ELR (cell line): ENCODE data around the gene OR11A1.

ENCODE experiments used
- DNase-seq: peaks from one replicate; pipeline ENCODE4 v3.0.0-alpha.2; 2015; ENCODE audit warnings: low read depth

The OR11A1 gene

GRCh38 chr6:29388533-29388932 lies 68.3 kb downstream of the OR11A1 start:
- no peak for DNase-seq

GRCh38 chr6:29376003-29376402 lies 80.9 kb downstream of the OR11A1 start:
- peak; percentile 59 for DNase-seq
